Measurements from ENCODE around the gene MYOM1. TPM values are rescaled to one million over a fixed set of nuclear protein-coding genes. Genes with fewer than 3 reads are reported as not detected.

The MYOM1 gene
- total RNA-seq, 1 experiment from 2014 or later, result 0.92 TPM

DNA sequence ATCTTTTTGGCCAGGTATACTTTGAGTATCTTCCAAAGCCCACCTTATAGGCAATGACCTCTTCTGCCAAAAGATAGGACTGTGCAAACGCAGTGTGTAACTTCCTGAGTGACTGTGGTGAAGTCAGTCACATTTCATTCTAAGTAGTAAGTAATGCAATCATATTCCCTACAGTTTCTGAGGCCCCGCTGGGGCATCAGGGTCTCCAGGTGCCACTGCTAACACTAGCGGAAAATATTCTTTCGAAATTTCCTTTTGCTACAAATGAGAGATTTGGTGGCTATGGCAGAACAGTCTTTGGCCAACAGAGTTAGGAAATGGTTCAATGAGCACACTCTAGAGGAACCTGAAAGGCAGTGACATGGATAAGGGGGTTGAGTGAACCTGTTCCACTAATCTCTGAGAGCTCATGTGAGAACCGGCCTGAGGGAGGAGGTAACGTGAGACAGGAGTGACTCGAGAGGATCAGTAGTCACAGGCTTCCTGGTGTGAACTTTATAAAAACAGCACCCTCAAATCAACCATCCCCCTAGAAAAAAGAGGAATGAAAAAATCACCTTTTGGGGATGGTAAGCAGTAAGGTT is 104.2 kb downstream of the MYOM1 start:
- TF ChIP-seq REST (IDR thresholded peaks at IDR 0.05; ENCODE audit: insufficient read depth in 1 of 2, low read depth in 2 of 2, low read length in 1 of 2), result no peak
- TF ChIP-seq TCF7L2 (IDR thresholded peaks at IDR 0.05; ENCODE audit: low read depth, low read length), result no peak
- no peak for TF ChIP-seq SIN3A (IDR thresholded peaks at IDR 0.05; ENCODE audit: borderline replicate concordance, insufficient read depth, low read depth, low read length)
- TF ChIP-seq POLR2AphosphoS5 (IDR thresholded peaks at IDR 0.05; ENCODE audit: low read depth, low read length), result no peak
- TF ChIP-seq CTCF (IDR thresholded peaks at IDR 0.05), result no peak
- no peak for DNase-seq (ENCODE audit: low read depth, low spot score)
- no peak for ATAC-seq
- Histone ChIP-seq H3K4me3 (ENCODE audit: low read depth in 2 of 2, low read length in 2 of 2) (no peak overlapping the region), H3K9me3 (ENCODE audit: control insufficient read depth, insufficient read depth, low read depth, low read length) (no peaks in the 10 kb centered on the region), H3K27ac (ENCODE audit: low read length) (no peak overlapping the region), H3K36me3 (ENCODE audit: control insufficient read depth, insufficient read depth, low read length) (no peaks in the 10 kb centered on the region), H3K27me3 (ENCODE audit: control insufficient read depth, insufficient read depth, low read length) (no peaks in the 10 kb centered on the region), H3K4me1 (ENCODE audit: control insufficient read depth, insufficient read depth, low read length) (no peaks in the 10 kb centered on the region)
- no TSS peak for BruUV-seq (replicated peaks)
- intact Hi-C loops (cut with micrococcal nuclease; ENCODE audit: unreplicated experiment), result no loop called here
- POLR2A ChIA-PET, result no interaction called here
- CTCF ChIA-PET, result no interaction called here
- in situ Hi-C loops (cut with HindIII; ENCODE audit: low pct_unique_long_range_greater_than_20kb, low sequenced_read_pairs), result no loop called here

DNA sequence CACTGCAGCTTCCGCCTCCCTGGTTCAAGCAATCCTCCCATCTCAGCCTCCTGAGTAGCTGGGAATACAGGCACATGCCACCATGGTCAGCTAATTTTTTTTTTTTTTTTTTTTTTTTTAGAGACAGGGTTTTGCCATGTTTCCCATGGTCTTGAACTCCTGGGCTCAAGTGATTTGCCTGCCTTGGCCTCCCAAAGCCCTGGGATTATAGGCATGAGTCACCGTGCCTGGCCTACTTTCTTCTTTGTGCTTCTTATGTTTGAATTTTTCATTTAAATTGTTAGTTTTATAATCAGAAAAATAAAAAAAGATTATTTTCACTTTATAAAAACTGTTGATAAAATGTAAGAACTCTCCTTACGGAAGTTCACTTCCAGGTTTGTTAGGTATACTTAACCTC is 105.3 kb downstream of the MYOM1 start:
- TF ChIP-seq POLR2AphosphoS5 (IDR thresholded peaks at IDR 0.05; ENCODE audit: low read depth, low read length) (no peak), SIN3A (IDR thresholded peaks at IDR 0.05; ENCODE audit: borderline replicate concordance, insufficient read depth, low read depth, low read length) (no peak)
- CTCF ChIA-PET, result interaction anchor here (0.6 kb wide), 1 partner anchor 13 kb away, joined by 3 read pairs; no protein-coding TSS in a partner anchor
- Histone ChIP-seq H3K27me3 (ENCODE audit: control insufficient read depth, insufficient read depth, low read length) (no peaks in the 10 kb centered on the region), H3K9me3 (ENCODE audit: control insufficient read depth, insufficient read depth, low read depth, low read length) (no peaks in the 10 kb centered on the region), H3K36me3 (ENCODE audit: control insufficient read depth, insufficient read depth, low read length) (no peaks in the 10 kb centered on the region), H3K27ac (ENCODE audit: low read length) (no peak overlapping the region), H3K4me1 (ENCODE audit: control insufficient read depth, insufficient read depth, low read length) (no peaks in the 10 kb centered on the region), H3K4me3 (ENCODE audit: low read depth in 2 of 2, low read length in 2 of 2) (no peak overlapping the region)
- intact Hi-C loops (cut with micrococcal nuclease; ENCODE audit: unreplicated experiment), result no loop called here
- ATAC-seq (no peak), DNase-seq (ENCODE audit: low read depth, low spot score) (no peak)
- in situ Hi-C loops (cut with HindIII; ENCODE audit: low pct_unique_long_range_greater_than_20kb, low sequenced_read_pairs), result no loop called here
- BruUV-seq (replicated peaks), result no TSS peak
- POLR2A ChIA-PET, result no interaction called here

DNA sequence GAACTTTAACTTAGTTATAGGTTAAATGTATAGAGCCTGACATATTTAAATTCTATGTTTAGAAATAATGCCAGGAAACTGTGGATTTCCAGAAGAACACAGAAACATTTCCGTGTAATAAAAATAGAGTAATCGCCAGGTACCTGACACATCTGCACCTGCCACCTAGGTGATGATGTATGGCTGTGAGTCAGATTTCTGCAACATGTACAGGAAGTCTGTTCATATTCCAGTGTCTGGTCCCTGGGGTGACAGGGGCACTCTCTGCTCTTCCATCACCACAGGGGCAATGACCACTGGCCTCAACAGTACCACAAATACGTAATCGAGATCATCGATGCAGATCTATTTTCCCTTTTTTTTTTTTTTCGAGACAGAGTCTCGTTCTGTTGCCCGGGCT is 105.7 kb downstream of the MYOM1 start:
- no peak overlapping the region for H3K4me3 ChIP-seq (ENCODE audit: low read depth in 2 of 2, low read length in 2 of 2)
- DNase-seq (ENCODE audit: low read depth, low spot score) (no peak), ATAC-seq (no peak)
- CTCF ChIA-PET, result interaction anchor here (0.6 kb wide), 1 partner anchor 14 kb away, joined by 3 read pairs; no protein-coding TSS in a partner anchor
- intact Hi-C loops (cut with micrococcal nuclease; ENCODE audit: unreplicated experiment), result no loop called here
- H3K36me3 ChIP-seq (ENCODE audit: control insufficient read depth, insufficient read depth, low read length), result no peaks in the 10 kb centered on the region
- H3K4me1 ChIP-seq (ENCODE audit: control insufficient read depth, insufficient read depth, low read length), result no peaks in the 10 kb centered on the region
- H3K27ac ChIP-seq (ENCODE audit: low read length), result no peak overlapping the region
- no peaks in the 10 kb centered on the region for H3K9me3 ChIP-seq (ENCODE audit: control insufficient read depth, insufficient read depth, low read depth, low read length)
- POLR2A ChIA-PET, result no interaction called here
- TF ChIP-seq POLR2AphosphoS5 (IDR thresholded peaks at IDR 0.05; ENCODE audit: low read depth, low read length) (no peak), TCF7L2 (IDR thresholded peaks at IDR 0.05; ENCODE audit: low read depth, low read length) (no peak), CTCF (IDR thresholded peaks at IDR 0.05) (no peak), REST (IDR thresholded peaks at IDR 0.05; ENCODE audit: insufficient read depth in 1 of 2, low read depth in 2 of 2, low read length in 1 of 2) (no peak), SIN3A (IDR thresholded peaks at IDR 0.05; ENCODE audit: borderline replicate concordance, insufficient read depth, low read depth, low read length) (no peak)
- no TSS peak for BruUV-seq (replicated peaks)
- H3K27me3 ChIP-seq (ENCODE audit: control insufficient read depth, insufficient read depth, low read length), result no peaks in the 10 kb centered on the region
- in situ Hi-C loops (cut with HindIII; ENCODE audit: low pct_unique_long_range_greater_than_20kb, low sequenced_read_pairs), result no loop called here
